ENCODE results near the gene NELFCD. TPM values are rescaled to one million over a fixed set of nuclear protein-coding genes. Genes with fewer than 3 reads are reported as not detected.
A peak's percentile ranks its signal among the peaks of the same experiment; 100 is the strongest.

Gene NELFCD
- total RNA-seq, 1 experiment from 2014 or later = 144 TPM

GRCh38 chr20:59005523-59006166, 24.6 kb downstream of the NELFCD start:
- POLR2A ChIA-PET (ENCODE audit: unreplicated experiment) = no interaction called here
- H3F3A ChIP-seq (ENCODE audit: low read length, unreplicated experiment) = no peaks in the 10 kb centered on the region
- H3K9me3 ChIP-seq (ENCODE audit: low read length) = no peaks in the 10 kb centered on the region
- TSS peak; percentile 47 for BruUV-seq (replicated peaks)
- no peaks in the 10 kb centered on the region for H4K20me1 ChIP-seq (ENCODE audit: low read length)
- H3K4me2 ChIP-seq (ENCODE audit: low read length) = peak overlapping the region; percentile 99
- H3K9ac ChIP-seq (ENCODE audit: low read length) = peak overlapping the region; percentile 88
- peak overlapping the region; percentile 90 for H2AFZ ChIP-seq (ENCODE audit: low read length)
- H3K4me3 ChIP-seq (ENCODE audit: low read length) = peak overlapping the region; percentile 96
- H3K27me3 ChIP-seq (ENCODE audit: low read length) = no peaks in the 10 kb centered on the region
- peaks cover 28% of the 10 kb centered on the region for H3K4me1 ChIP-seq (ENCODE audit: insufficient read depth, low read length)
- H3K27ac ChIP-seq (ENCODE audit: low read length) = no peak overlapping the region
- peaks cover 30% of the 10 kb centered on the region for H3K79me2 ChIP-seq (ENCODE audit: low read length)
- DNase-seq = no peak
- TF ChIP-seq EZH2phosphoT487 (IDR thresholded peaks at IDR 0.05; ENCODE audit: borderline replicate concordance, low read length) = no peak
- TF ChIP-seq CTCF (conservative IDR thresholded peaks at IDR 0.05; ENCODE audit: low read depth, low read length) = no peak
- no peak for TF ChIP-seq EZH2 (IDR thresholded peaks at IDR 0.05; ENCODE audit: low read length, unreplicated experiment)
- no peaks in the 10 kb centered on the region; the same call in 1 of the 2 replicates for H3K36me3 ChIP-seq (ENCODE audit: low read depth, low read length)
- no peak for ATAC-seq
- intact Hi-C loops (cut with micrococcal nuclease) = no loop called here
- no peaks in the 10 kb centered on the region for H3K9me2 ChIP-seq (replicated peaks; ENCODE audit: low read length)
- CTCF ChIA-PET = no interaction called here

GRCh38 chr20:59006167-59006863, 25.3 kb downstream of the NELFCD start:
- TF ChIP-seq CTCF (conservative IDR thresholded peaks at IDR 0.05; ENCODE audit: low read depth, low read length) (no peak), EZH2phosphoT487 (IDR thresholded peaks at IDR 0.05; ENCODE audit: borderline replicate concordance, low read length) (no peak), EZH2 (IDR thresholded peaks at IDR 0.05; ENCODE audit: low read length, unreplicated experiment) (no peak)
- Histone ChIP-seq H3K4me3 (ENCODE audit: low read length) (peak overlapping the region; percentile 96), H3F3A (ENCODE audit: low read length, unreplicated experiment) (no peaks in the 10 kb centered on the region), H3K36me3 (ENCODE audit: low read depth, low read length) (no peaks in the 10 kb centered on the region; the same call in 1 of the 2 replicates), H4K20me1 (ENCODE audit: low read length) (no peaks in the 10 kb centered on the region), H3K9me2 (replicated peaks; ENCODE audit: low read length) (no peaks in the 10 kb centered on the region), H3K9me3 (ENCODE audit: low read length) (no peaks in the 10 kb centered on the region), H3K4me2 (ENCODE audit: low read length) (peak overlapping the region; percentile 99), H3K27me3 (ENCODE audit: low read length) (no peaks in the 10 kb centered on the region), H3K4me1 (ENCODE audit: insufficient read depth, low read length) (peaks cover 35% of the 10 kb centered on the region), H2AFZ (ENCODE audit: low read length) (peak overlapping the region; percentile 90), H3K27ac (ENCODE audit: low read length) (no peak overlapping the region), H3K9ac (ENCODE audit: low read length) (peak overlapping the region; percentile 88), H3K79me2 (ENCODE audit: low read length) (peaks cover 30% of the 10 kb centered on the region)
- DNase-seq (peak; percentile 40), ATAC-seq (peak; percentile 33)
- ChIA-PET POLR2A (ENCODE audit: unreplicated experiment) (no interaction called here), CTCF (no interaction called here)
- intact Hi-C loops (cut with micrococcal nuclease) = no loop called here
- BruUV-seq (replicated peaks) = TSS peak; percentile 61

Data from PC-3 (cell line).